GM19025 (cell line): ENCODE results near the gene ARL6IP1.
"Not testable (repeated sequence)": the region's sequence is repeated elsewhere in the genome, so short reads cannot be mapped to it uniquely, and the experiment has no call there.

Source experiments
- ATAC-seq: cut with Tn5 transposase; IDR thresholded peaks from one replicate; pipeline ENCODE4 v1.9.1; 2021; ENCODE audit warnings: mild to moderate bottlenecking, low read depth, moderate library complexity; ENCODE audit not compliant: unreplicated experiment

ARL6IP1 gene

GRCh38 chr16:18767217-18767616 is 34.1 kb downstream of the ARL6IP1 start:
- peak; percentile 69 for ATAC-seq

GRCh38 chr16:18762713-18763112 is 38.6 kb downstream of the ARL6IP1 start:
- ATAC-seq = peak; percentile 37

GRCh38 chr16:18759598-18760520 is 41.5 kb downstream of the ARL6IP1 start:
- ATAC-seq = peak; percentile 44

GRCh38 chr16:18757960-18758660 is 43.2 kb downstream of the ARL6IP1 start:
- ATAC-seq = peak; percentile 49

- ATAC-seq = not testable (repeated sequence)
Observed at GRCh38 chr16:18756639-18757038, 44.7 kb downstream of the ARL6IP1 start.

- not testable (repeated sequence) for ATAC-seq
Observed at GRCh38 chr16:18742870-18743269, 58.5 kb downstream of the ARL6IP1 start.
